ENCODE data around the gene GNAT1. TPM values are rescaled to one million over a fixed set of nuclear protein-coding genes. Genes with fewer than 3 reads are reported as not detected.

GNAT1 gene
- total and polyA plus RNA-seq, 2 of the 13 experiments (the other 11 are each of a cell fraction or from before 2014, with no cell fraction given): 0.15 TPM; not detected in 1

DNA sequence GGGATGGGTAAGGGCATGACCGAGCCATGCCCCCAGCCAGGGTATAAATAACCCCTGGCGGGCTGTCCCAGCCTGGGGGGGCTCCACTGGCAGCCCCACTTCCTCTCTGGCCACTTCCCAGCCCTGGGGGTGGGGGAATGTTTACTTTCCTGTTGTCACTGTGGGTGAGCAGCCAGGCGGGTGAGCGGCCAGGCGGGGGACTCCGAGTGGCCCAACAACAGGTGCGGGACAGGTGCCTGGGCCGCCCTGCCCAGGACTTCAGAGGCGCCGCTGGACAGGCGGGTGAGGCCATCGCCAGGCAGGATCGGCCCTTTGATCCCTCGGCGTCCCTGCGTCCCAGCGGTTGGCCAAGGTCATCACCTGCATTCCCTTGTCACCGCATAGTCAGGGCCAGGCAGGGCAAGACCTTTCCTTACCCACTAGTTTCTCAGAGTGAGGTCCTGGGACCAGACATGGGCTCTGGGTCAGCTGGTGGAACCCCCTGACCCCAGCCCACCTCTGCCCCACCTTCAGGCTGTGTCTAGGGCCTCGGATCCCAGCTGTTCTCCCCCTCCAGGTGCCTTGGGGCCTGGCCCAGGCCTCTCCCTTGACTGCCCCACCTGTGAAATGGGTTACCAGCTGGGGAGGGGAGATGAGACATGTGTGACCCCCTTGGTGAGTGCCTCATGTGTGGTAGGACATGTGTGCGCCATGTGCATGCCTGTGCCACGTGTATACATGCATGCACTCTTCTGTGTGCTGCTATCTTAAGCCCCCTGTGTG lies 19.7 kb upstream of the GNAT1 start (continued):
- 0 out of 2 replicates have a peak, but pooled peaks have one; percentile 35 for TF ChIP-seq SSRP1 (CRISPR knock-in tag; IDR thresholded peaks at IDR 0.05)
- TF ChIP-seq SMYD3 (CRISPR knock-in tag; IDR thresholded peaks at IDR 0.05): peak; percentile 65; the same call in 1 of the 2 replicates
- no peak for TF ChIP-seq MLLT10 (CRISPR knock-in tag; IDR thresholded peaks at IDR 0.05)
- TF ChIP-seq ZNF256 (CRISPR knock-in tag; conservative IDR thresholded peaks at IDR 0.05): no peak
- peak; percentile 100 for TF ChIP-seq ZEB1 (IDR thresholded peaks at IDR 0.05; ENCODE audit: insufficient replicate concordance, low read depth)
- TF ChIP-seq IRF9 (CRISPR knock-in tag; IDR thresholded peaks at IDR 0.05; ENCODE audit: borderline replicate concordance): peak; percentile 93; the same call in 1 of the 2 replicates
- TF ChIP-seq ZNF354B (CRISPR knock-in tag; IDR thresholded peaks at IDR 0.05): no peak
- TF ChIP-seq DMAP1 (CRISPR knock-in tag; IDR thresholded peaks at IDR 0.05): peak; percentile 86
- TF ChIP-seq BRD4 (CRISPR knock-in tag; IDR thresholded peaks at IDR 0.05): no peak
- peak; percentile 65 for TF ChIP-seq RNF219 (CRISPR knock-in tag; IDR thresholded peaks at IDR 0.05)
- no peak; the same call in 1 of the 2 replicates for TF ChIP-seq TP53 (CRISPR knock-in tag; conservative IDR thresholded peaks at IDR 0.05)
- peak; percentile 48 for TF ChIP-seq NFYC (CRISPR knock-in tag; IDR thresholded peaks at IDR 0.05)
- peak; percentile 31 for TF ChIP-seq CCAR2 (optimal IDR thresholded peaks at IDR 0.05; ENCODE audit: low read depth, low read length)
- peak; percentile 86 for TF ChIP-seq FOSL2 (CRISPR knock-in tag; IDR thresholded peaks at IDR 0.05)
- 0 out of 2 replicates have a peak, but pooled peaks have one; percentile 70 for TF ChIP-seq NFATC3 (CRISPR knock-in tag; IDR thresholded peaks at IDR 0.05)
- no peak for TF ChIP-seq RARG (CRISPR knock-in tag; IDR thresholded peaks at IDR 0.05; ENCODE audit: low read depth)
- TF ChIP-seq SP5 (CRISPR knock-in tag; IDR thresholded peaks at IDR 0.05; ENCODE audit: borderline replicate concordance, low read depth): peak; percentile 98
- TF ChIP-seq AHDC1 (CRISPR knock-in tag; IDR thresholded peaks at IDR 0.05; ENCODE audit: borderline replicate concordance): peak; percentile 86
- TF ChIP-seq ZBTB26 (CRISPR knock-in tag; IDR thresholded peaks at IDR 0.05; ENCODE audit: borderline replicate concordance): peak; percentile 81
- TF ChIP-seq, protein P1, sequence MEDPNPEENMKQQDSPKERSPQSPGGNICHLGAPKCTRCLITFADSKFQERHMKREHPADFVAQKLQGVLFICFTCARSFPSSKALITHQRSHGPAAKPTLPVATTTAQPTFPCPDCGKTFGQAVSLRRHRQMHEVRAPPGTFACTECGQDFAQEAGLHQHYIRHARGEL (CRISPR knock-in tag; IDR thresholded peaks at IDR 0.05): no peak

Data from HepG2 (cell line).